BLaER1 treated with 17β-estradiol and CSF1 and Interleukin-3, amounts not matched to agents 10 nM and 100 nM (cell line): ENCODE measurements around the gene ERBB4.

Source experiments
- H3K27ac ChIP-seq, 11 experiments: shearing (Covaris generic); formaldehyde crosslinking; 2 replicates each; pipeline ENCODE4 v1.8.1; 2022
- H3K27me3 ChIP-seq, 11 experiments: shearing (Covaris generic); formaldehyde crosslinking; 2 replicates each; pipeline ENCODE4 v1.8.1; 2022
- H3K36me3 ChIP-seq, 11 experiments: shearing (Covaris generic); formaldehyde crosslinking; 2 replicates each; pipeline ENCODE4 v1.8.1; 2022
- H3K4me1 ChIP-seq, 10 experiments: shearing (Covaris generic); formaldehyde crosslinking; 2 replicates each; pipeline ENCODE4 v1.8.1; 2022
- H3K4me2 ChIP-seq, 11 experiments: shearing (Covaris generic); formaldehyde crosslinking; 2 replicates each; pipeline ENCODE4 v1.8.1; 2022
- H3K4me3 ChIP-seq, 10 experiments: shearing (Covaris generic); formaldehyde crosslinking; 2 replicates each; pipeline ENCODE4 v1.8.1; 2022
- H3K9ac ChIP-seq, 11 experiments: shearing (Covaris generic); formaldehyde crosslinking; 2 replicates each; pipeline ENCODE4 v1.8.1; 2022
- H3K9me3 ChIP-seq, 11 experiments: shearing (Covaris generic); formaldehyde crosslinking; replicated peaks in 1 of 11; 2 replicates each; pipeline ENCODE4 v1.8.1; 2022
- H4K20me1 ChIP-seq, 11 experiments: shearing (Covaris generic); formaldehyde crosslinking; 2 replicates each; pipeline ENCODE4 v1.8.1; 2022
- Cebpa-rat ChIP-seq, 11 experiments: shearing (Covaris generic); IDR thresholded peaks; 2 replicates each; pipeline ENCODE4 v1.8.1; 2022

The ERBB4 gene

DNA sequence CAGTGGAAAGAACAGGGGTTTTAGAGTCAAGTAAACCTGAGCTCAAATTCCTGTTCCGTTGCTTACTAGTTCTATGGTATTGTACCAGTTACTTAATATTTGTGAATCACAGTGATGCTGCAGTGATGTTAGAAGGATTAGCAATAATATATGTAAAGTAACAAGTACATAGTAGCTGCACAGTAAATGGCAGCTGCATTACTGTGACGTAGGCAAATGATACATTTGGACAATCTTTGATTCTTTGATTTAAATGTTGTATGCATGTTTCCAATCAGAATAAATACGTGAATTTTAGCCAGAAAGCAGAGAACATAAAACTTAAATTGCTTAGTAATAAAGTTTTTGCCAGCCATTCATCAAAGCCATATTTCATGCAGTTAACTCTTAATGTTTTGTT lies 243.0 kb downstream of the ERBB4 start:
- Histone ChIP-seq H3K4me1 (peaks cover 0 to 11% (median 9%) of the 10 kb centered on the region in 10 experiments; a peak in 12 of 20 replicates), H3K4me3 (no peak overlapping the region), H3K9ac (no peak overlapping the region), H3K36me3 (no peaks in the 10 kb centered on the region), H3K27me3 (no peaks in the 10 kb centered on the region), H3K27ac (no peak overlapping the region), H3K9me3 (no peaks in the 10 kb centered on the region), H4K20me1 (no peaks in the 10 kb centered on the region), H3K4me2 (no peak overlapping the region)
- no peak for TF ChIP-seq Cebpa-rat (IDR thresholded peaks at IDR 0.05)

DNA sequence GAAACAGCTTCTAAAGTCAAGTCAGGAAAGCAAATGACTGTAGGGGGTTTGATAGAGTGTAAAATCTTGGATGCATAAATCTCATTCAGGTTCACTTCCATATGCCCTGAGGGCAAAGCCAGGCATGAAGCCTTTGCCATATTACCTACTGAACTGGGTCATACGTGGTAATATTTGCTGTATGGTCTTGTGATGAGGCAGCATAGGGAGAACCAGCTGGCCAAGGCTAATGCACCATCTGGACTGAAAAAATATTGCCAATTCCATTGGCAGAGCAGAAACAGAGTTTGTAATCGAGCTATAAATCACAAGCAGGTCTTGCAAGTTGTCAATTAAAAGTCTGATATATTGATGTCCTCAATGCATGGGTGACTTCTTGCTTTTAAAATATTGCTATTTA lies 243.8 kb downstream of the ERBB4 start:
- no peak for TF ChIP-seq Cebpa-rat (IDR thresholded peaks at IDR 0.05)
- H3K27me3 ChIP-seq, result no peaks in the 10 kb centered on the region
- H4K20me1 ChIP-seq, result no peaks in the 10 kb centered on the region
- H3K4me3 ChIP-seq, result no peak overlapping the region
- peaks cover 0 to 7% (median 4%) of the 10 kb centered on the region in 10 experiments; a peak in 11 of 20 replicates for H3K4me1 ChIP-seq
- no peaks in the 10 kb centered on the region for H3K9me3 ChIP-seq
- H3K36me3 ChIP-seq, result no peaks in the 10 kb centered on the region
- no peak overlapping the region for H3K9ac ChIP-seq
- no peak overlapping the region for H3K4me2 ChIP-seq
- H3K27ac ChIP-seq, result no peak overlapping the region

DNA sequence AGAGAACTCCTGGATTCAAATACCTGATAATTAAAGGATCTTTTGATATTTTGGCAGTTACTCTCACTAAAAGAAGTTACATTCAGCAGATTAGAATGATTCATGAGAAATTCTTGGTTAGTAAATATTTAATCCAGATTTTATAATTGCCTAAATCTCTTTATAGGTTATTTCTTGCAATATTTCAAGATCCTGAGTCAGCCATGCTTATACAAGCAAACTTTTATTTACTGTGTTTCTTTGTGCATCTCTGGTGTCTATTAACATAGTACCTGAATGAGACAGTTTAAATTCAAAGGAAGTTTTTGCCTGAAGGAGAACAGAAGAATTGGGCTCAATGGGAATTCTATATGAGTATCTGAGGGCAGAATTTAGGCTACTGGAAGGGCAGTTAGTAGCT lies 249.3 kb downstream of the ERBB4 start:
- Histone ChIP-seq H4K20me1 (no peaks in the 10 kb centered on the region), H3K4me1 (no peaks in the 10 kb centered on the region), H3K27ac (no peak overlapping the region), H3K36me3 (no peaks in the 10 kb centered on the region), H3K4me2 (no peak overlapping the region), H3K27me3 (no peaks in the 10 kb centered on the region), H3K9ac (no peak overlapping the region), H3K9me3 (no peaks in the 10 kb centered on the region), H3K4me3 (no peak overlapping the region)
- no peak for TF ChIP-seq Cebpa-rat (IDR thresholded peaks at IDR 0.05)

DNA sequence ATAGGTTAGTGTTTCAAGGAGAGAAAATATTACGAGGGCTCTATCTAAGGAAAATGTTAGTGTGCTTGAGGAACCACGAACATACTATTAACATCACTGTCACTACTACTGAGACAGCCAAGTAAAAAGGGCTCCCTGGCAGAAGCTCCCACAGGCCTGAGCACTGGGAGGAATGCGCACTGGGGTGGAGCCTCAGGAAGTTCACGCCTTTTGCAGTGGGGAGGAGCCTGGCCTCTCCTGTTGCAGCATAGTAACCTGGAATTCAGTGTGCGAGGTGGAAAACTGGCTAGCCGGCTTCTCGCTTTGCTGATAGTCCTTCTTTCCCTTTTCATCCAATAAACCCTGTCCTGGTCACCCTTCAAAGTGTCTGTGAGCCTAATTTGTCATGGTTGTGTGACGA lies 250.3 kb downstream of the ERBB4 start:
- no peaks in the 10 kb centered on the region for H3K4me1 ChIP-seq
- no peaks in the 10 kb centered on the region for H4K20me1 ChIP-seq
- H3K27me3 ChIP-seq, result no peaks in the 10 kb centered on the region
- no peaks in the 10 kb centered on the region for H3K36me3 ChIP-seq
- H3K4me2 ChIP-seq, result no peak overlapping the region
- no peak overlapping the region for H3K27ac ChIP-seq
- H3K9ac ChIP-seq, result no peak overlapping the region
- no peak for TF ChIP-seq Cebpa-rat (IDR thresholded peaks at IDR 0.05)
- no peaks in the 10 kb centered on the region for H3K9me3 ChIP-seq
- no peak overlapping the region for H3K4me3 ChIP-seq

DNA sequence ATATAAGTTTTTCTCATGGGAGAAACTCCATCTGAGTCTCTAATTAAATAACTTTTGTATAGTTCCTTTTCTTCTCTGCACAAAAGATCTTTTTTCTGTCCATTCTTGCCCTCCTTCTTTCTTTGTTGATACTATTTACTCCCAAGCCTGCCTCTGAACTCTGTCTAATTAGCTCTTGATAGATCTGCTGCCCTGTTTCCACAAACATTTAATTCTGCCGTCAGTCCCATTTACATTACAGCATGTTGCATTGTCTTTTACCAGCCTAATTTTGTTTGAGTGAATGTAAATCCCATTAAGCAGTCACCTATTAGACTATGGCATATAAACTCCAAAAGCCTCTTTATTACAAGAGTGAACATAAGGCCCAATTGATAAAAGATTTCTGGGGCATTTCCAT lies 254.4 kb downstream of the ERBB4 start:
- H3K9me3 ChIP-seq, result no peaks in the 10 kb centered on the region
- H3K4me3 ChIP-seq, result no peak overlapping the region
- H3K4me2 ChIP-seq, result no peak overlapping the region
- no peaks in the 10 kb centered on the region for H3K4me1 ChIP-seq
- H3K27ac ChIP-seq, result no peak overlapping the region
- TF ChIP-seq Cebpa-rat (IDR thresholded peaks at IDR 0.05), result no peak
- H3K27me3 ChIP-seq, result no peaks in the 10 kb centered on the region
- H4K20me1 ChIP-seq, result no peaks in the 10 kb centered on the region
- no peaks in the 10 kb centered on the region for H3K36me3 ChIP-seq
- no peak overlapping the region for H3K9ac ChIP-seq

DNA sequence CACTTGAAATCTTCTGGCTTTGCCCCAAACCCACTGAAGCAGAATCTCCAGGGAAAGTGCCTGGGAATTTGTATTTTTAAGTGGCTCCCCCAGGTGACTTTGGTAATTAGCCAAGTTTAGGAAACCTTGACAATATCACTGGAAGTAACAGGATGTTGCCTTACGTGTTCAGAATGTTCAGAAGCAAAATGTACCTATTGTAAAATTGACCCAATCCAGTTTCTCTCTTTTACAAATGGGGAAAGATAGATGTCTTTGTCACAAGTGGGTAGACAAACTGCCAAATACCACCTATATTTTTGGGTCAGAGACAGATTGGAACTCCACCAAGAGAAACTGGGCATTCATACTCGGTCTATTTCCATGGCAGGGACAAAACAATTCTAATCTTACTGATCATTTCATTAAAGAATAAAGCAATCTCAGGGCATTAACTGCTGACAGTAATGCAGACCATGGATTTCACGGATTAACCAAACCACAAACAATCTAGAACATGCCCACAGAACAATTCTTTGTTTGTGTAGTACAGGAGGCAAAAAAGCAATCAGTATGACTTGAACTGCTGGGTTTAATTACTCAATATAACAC lies 255.8 kb downstream of the ERBB4 start:
- H3K9me3 ChIP-seq, result no peaks in the 10 kb centered on the region
- no peak overlapping the region for H3K9ac ChIP-seq
- no peaks in the 10 kb centered on the region for H3K36me3 ChIP-seq
- no peak overlapping the region for H3K4me2 ChIP-seq
- no peak overlapping the region for H3K27ac ChIP-seq
- no peaks in the 10 kb centered on the region for H3K4me1 ChIP-seq
- H3K4me3 ChIP-seq, result no peak overlapping the region
- no peak for TF ChIP-seq Cebpa-rat (IDR thresholded peaks at IDR 0.05)
- no peaks in the 10 kb centered on the region for H3K27me3 ChIP-seq
- H4K20me1 ChIP-seq, result no peaks in the 10 kb centered on the region

DNA sequence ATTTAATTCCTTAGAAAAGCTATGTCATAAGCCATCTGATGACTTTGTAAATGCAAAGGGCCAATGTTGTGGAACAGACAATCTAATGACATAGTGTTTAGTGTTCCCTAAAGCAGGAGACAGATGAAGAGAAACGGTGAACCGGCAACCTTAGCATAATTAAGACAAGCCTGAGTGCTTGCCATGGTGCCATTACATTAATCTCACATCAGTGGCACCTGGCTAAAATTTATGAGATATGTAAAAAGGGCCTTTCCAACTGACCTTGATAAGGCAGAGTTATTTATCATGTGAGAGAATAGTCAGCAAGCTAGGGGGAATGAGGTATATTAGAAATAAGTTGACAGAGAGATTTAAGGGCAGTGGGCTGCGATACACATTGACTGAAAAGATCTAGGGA lies 261.8 kb downstream of the ERBB4 start:
- Histone ChIP-seq H3K4me2 (no peak overlapping the region), H3K9me3 (no peaks in the 10 kb centered on the region), H3K36me3 (no peaks in the 10 kb centered on the region), H3K27ac (no peak overlapping the region), H3K4me3 (no peak overlapping the region), H3K9ac (no peak overlapping the region), H3K27me3 (no peaks in the 10 kb centered on the region), H3K4me1 (no peaks in the 10 kb centered on the region), H4K20me1 (no peaks in the 10 kb centered on the region)
- no peak for TF ChIP-seq Cebpa-rat (IDR thresholded peaks at IDR 0.05)

DNA sequence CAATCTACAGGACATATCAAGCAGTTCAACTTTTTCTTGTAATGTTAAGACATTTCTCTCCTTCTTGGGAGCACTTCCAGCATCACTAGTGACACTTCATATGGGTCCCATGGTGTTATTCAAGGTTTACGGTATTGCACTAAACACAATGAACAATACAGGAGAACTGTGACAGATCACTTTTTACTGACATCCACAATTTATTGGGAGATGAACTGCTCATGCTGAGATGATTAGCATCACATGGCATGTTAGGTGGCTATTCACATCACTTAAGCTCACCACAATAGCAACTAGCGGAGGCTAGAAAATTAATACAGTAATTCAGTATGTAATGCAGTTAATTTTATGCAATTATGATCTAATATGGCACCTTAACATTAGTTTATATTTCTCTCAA lies 264.4 kb downstream of the ERBB4 start:
- TF ChIP-seq Cebpa-rat (IDR thresholded peaks at IDR 0.05), result no peak
- Histone ChIP-seq H3K27ac (no peak overlapping the region), H3K4me2 (no peak overlapping the region), H4K20me1 (no peaks in the 10 kb centered on the region), H3K4me3 (no peak overlapping the region), H3K9me3 (no peaks in the 10 kb centered on the region), H3K36me3 (no peaks in the 10 kb centered on the region), H3K27me3 (no peaks in the 10 kb centered on the region), H3K9ac (no peak overlapping the region), H3K4me1 (no peaks in the 10 kb centered on the region)

DNA sequence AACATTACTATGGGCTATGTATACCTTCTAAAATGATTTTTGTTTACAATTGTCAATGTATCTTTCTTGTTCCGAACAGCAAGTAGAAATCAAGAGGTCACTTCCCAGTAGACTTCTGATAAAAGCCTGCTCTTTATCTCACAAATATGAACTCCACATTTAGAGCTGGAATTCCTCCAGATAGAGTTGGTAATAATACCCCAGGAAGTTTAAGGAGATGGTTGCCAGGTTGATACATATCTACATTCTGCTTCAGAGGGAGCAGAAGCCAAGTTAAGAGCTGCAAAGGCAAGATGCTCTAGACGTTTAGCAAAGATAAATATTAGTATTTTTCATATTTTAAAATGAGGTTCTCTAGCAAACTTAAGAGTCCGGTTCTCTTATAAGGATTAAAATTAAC lies 267.0 kb downstream of the ERBB4 start:
- H3K9me3 ChIP-seq, result no peaks in the 10 kb centered on the region
- no peaks in the 10 kb centered on the region for H3K4me1 ChIP-seq

DNA sequence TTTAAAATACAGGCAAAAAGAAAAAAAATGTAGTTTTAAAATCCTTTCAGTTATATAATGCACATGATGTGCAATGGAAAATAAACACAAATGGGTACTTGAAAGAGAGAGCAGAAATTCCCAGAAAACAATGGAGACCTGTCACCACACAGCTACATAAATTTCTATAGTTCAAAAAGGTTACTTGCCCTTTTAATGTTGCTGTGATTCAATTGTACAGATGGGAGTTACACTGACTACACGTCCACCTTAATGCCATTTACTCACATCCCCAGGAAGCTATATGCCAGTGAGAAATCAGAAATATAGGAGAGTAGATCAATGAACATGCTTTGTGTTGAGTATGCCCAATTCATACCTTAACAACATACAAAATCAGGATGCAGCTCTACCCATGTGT lies 269.6 kb downstream of the ERBB4 start:
- no peak overlapping the region for H3K4me2 ChIP-seq
- no peak overlapping the region for H3K4me3 ChIP-seq
- H3K36me3 ChIP-seq, result no peaks in the 10 kb centered on the region
- H3K9ac ChIP-seq, result no peak overlapping the region
- no peak for TF ChIP-seq Cebpa-rat (IDR thresholded peaks at IDR 0.05)
- no peaks in the 10 kb centered on the region for H3K9me3 ChIP-seq
- H3K4me1 ChIP-seq, result no peaks in the 10 kb centered on the region
- no peaks in the 10 kb centered on the region for H4K20me1 ChIP-seq
- H3K27ac ChIP-seq, result no peak overlapping the region
- H3K27me3 ChIP-seq, result no peaks in the 10 kb centered on the region

More for the DNA sequence above, 267.0 kb downstream of the ERBB4 start:
- Histone ChIP-seq H3K27ac (no peak overlapping the region), H3K4me3 (no peak overlapping the region), H4K20me1 (no peaks in the 10 kb centered on the region), H3K9ac (no peak overlapping the region), H3K27me3 (no peaks in the 10 kb centered on the region), H3K36me3 (no peaks in the 10 kb centered on the region), H3K4me2 (no peak overlapping the region)
- TF ChIP-seq Cebpa-rat (IDR thresholded peaks at IDR 0.05), result no peak
